Mucosa of rectum (tissue), 2 donors: ENCODE data around the gene PPP5C.

Experiments
- H3K27ac ChIP-seq, 2 donors: one replicate each; pipeline ENCODE4 v1.7.0; 2013; ENCODE audit warnings: inconsistent platforms in 2 of 2, low read depth in 2 of 2, low read length in 2 of 2
- H3K27me3 ChIP-seq, 2 donors: one replicate each; pipeline ENCODE4 v1.7.0; 2013; ENCODE audit warnings: low read length in 2 of 2; ENCODE audit not compliant: control insufficient read depth in 2 of 2, insufficient read depth in 2 of 2
- H3K36me3 ChIP-seq, 2 donors: one replicate each; pipeline ENCODE4 v1.7.0; 2013; ENCODE audit warnings: low read length in 2 of 2; ENCODE audit not compliant: control insufficient read depth in 2 of 2, insufficient read depth in 2 of 2
- H3K4me1 ChIP-seq, 2 donors: one replicate each; pipeline ENCODE4 v1.7.0; 2013; ENCODE audit warnings: low read length in 2 of 2, mild to moderate bottlenecking in 1 of 2; ENCODE audit not compliant: control insufficient read depth in 2 of 2, insufficient read depth in 2 of 2
- H3K4me3 ChIP-seq, 2 donors: one replicate each; pipeline ENCODE4 v1.7.0; 2013; ENCODE audit warnings: low read length in 2 of 2
- H3K9ac ChIP-seq, 2 donors: one replicate each; pipeline ENCODE4 v1.7.0; 2013; ENCODE audit warnings: low read length in 2 of 2, low read depth in 1 of 2, mild to moderate bottlenecking in 1 of 2
- H3K9me3 ChIP-seq, 2 donors: one replicate each; pipeline ENCODE4 v1.7.0; 2013; ENCODE audit warnings: low read length in 2 of 2; ENCODE audit not compliant: control insufficient read depth in 2 of 2
- donor health status: healthy.
- donor health status: Normal muscosa, but diverticular disease.

PPP5C gene

GRCh38 chr19:46404753-46405468 lies 58.0 kb downstream of the PPP5C start:
- Histone ChIP-seq H3K27me3 (peaks cover 21% of the 10 kb centered on the region in 2 donors), H3K36me3 (no peaks in the 10 kb centered on the region), H3K9me3 (no peaks in the 10 kb centered on the region), H3K4me1 (peaks cover 12 to 14% of the 10 kb centered on the region in 2 donors), H3K4me3 (peak overlapping the region; percentile 58 to 76), H3K9ac (peak overlapping the region; percentile 65 to 70), H3K27ac (peak overlapping the region in 1 of 2 donors; percentile 32)

- no peak overlapping the region for H3K9ac ChIP-seq
- H3K9me3 ChIP-seq = no peaks in the 10 kb centered on the region
- no peaks in the 10 kb centered on the region for H3K36me3 ChIP-seq
- peaks cover 25 to 29% of the 10 kb centered on the region in 2 donors for H3K27me3 ChIP-seq
- H3K4me1 ChIP-seq = peaks cover 12 to 14% of the 10 kb centered on the region in 2 donors
- no peak overlapping the region for H3K4me3 ChIP-seq
- H3K27ac ChIP-seq = no peak overlapping the region
These were observed 60.1 kb downstream of the PPP5C start for GRCh38 chr19:46406976-46407375.

GRCh38 chr19:46407856-46408663 lies 61.2 kb downstream of the PPP5C start:
- Histone ChIP-seq H3K4me3 (no peak overlapping the region), H3K4me1 (peaks cover 12 to 14% of the 10 kb centered on the region in 2 donors), H3K27ac (peak overlapping the region in 1 of 2 donors; percentile 9), H3K9me3 (no peaks in the 10 kb centered on the region), H3K9ac (peak overlapping the region; percentile 7 to 17), H3K36me3 (no peaks in the 10 kb centered on the region), H3K27me3 (peaks cover 26 to 36% of the 10 kb centered on the region in 2 donors)

GRCh38 chr19:46408664-46409039 lies 61.8 kb downstream of the PPP5C start:
- H3K4me3 ChIP-seq = no peak overlapping the region
- H3K9ac ChIP-seq = peak overlapping the region in 1 of 2 donors; percentile 7
- H3K27me3 ChIP-seq = peaks cover 27 to 42% of the 10 kb centered on the region in 2 donors
- no peaks in the 10 kb centered on the region for H3K36me3 ChIP-seq
- peaks cover 11 to 13% of the 10 kb centered on the region in 2 donors for H3K4me1 ChIP-seq
- peak overlapping the region in 1 of 2 donors; percentile 9 for H3K27ac ChIP-seq
- H3K9me3 ChIP-seq = no peaks in the 10 kb centered on the region

- H3K27ac ChIP-seq = no peak overlapping the region
- peaks cover 27 to 44% of the 10 kb centered on the region in 2 donors for H3K27me3 ChIP-seq
These were observed 62.3 kb downstream of the PPP5C start for GRCh38 chr19:46409191-46409590.

GRCh38 chr19:46410205-46411087 lies 63.6 kb downstream of the PPP5C start:
- no peaks in the 10 kb centered on the region for H3K9me3 ChIP-seq
- H3K4me1 ChIP-seq = no peaks in the 10 kb centered on the region
- no peak overlapping the region for H3K27ac ChIP-seq
- no peaks in the 10 kb centered on the region for H3K36me3 ChIP-seq
- H3K9ac ChIP-seq = no peak overlapping the region
- peaks cover 32 to 47% of the 10 kb centered on the region in 2 donors for H3K27me3 ChIP-seq
- no peak overlapping the region for H3K4me3 ChIP-seq

More at GRCh38 chr19:46409191-46409590, 62.3 kb downstream of the PPP5C start:
- no peak overlapping the region for H3K9ac ChIP-seq
- no peak overlapping the region for H3K4me3 ChIP-seq
- no peaks in the 10 kb centered on the region for H3K36me3 ChIP-seq
- H3K9me3 ChIP-seq = no peaks in the 10 kb centered on the region
- H3K4me1 ChIP-seq = peaks cover 7% of the 10 kb centered on the region in 2 donors

GRCh38 chr19:46411088-46411924 lies 64.4 kb downstream of the PPP5C start:
- Histone ChIP-seq H3K9ac (no peak overlapping the region), H3K9me3 (no peaks in the 10 kb centered on the region), H3K4me1 (peaks cover 0 to 2% of the 10 kb centered on the region in 2 donors), H3K27me3 (peaks cover 26 to 42% of the 10 kb centered on the region in 2 donors), H3K4me3 (peak overlapping the region in 1 of 2 donors; percentile 26), H3K36me3 (no peaks in the 10 kb centered on the region), H3K27ac (no peak overlapping the region)

- Histone ChIP-seq H3K9me3 (no peaks in the 10 kb centered on the region), H3K4me1 (peaks cover 0 to 2% of the 10 kb centered on the region in 2 donors), H3K36me3 (no peaks in the 10 kb centered on the region), H3K27ac (no peak overlapping the region), H3K9ac (no peak overlapping the region), H3K27me3 (peaks cover 31 to 45% of the 10 kb centered on the region in 2 donors), H3K4me3 (peak overlapping the region in 1 of 2 donors; percentile 26)
These were observed 65.2 kb downstream of the PPP5C start for GRCh38 chr19:46411925-46412649.
